Sigmoid colon (tissue), 4 donors: ENCODE results near the gene MFSD6.

Experiments used
- CTCF ChIP-seq, 4 experiments: fragments of 450-650 bp in 3 of 4; fragments of 200-600 bp in 1 of 4; IDR thresholded peaks; one replicate each; pipeline ENCODE4 v1.5.1; 2016 to 2019; ENCODE audit warnings: antibody characterized with exemption in 4 of 4, mild to moderate bottlenecking in 3 of 4, moderate library complexity in 2 of 4
- EP300 ChIP-seq, 4 donors: sonication (generic); formaldehyde crosslinking; IDR thresholded peaks; one replicate each; pipeline ENCODE4 v1.6.1; 2017; ENCODE audit warnings: antibody characterized with exemption in 4 of 4
- POLR2A ChIP-seq, 2 donors: fragments of 450-650 bp; IDR thresholded peaks; one replicate each; pipeline ENCODE4 v1.6.1; 2016; ENCODE audit warnings: antibody characterized with exemption in 2 of 2, mild to moderate bottlenecking in 2 of 2, moderate library complexity in 2 of 2
- POLR2AphosphoS5 ChIP-seq, 4 donors: sonication (generic); formaldehyde crosslinking; IDR thresholded peaks; one replicate each; pipeline ENCODE4 v1.6.1; 2017; ENCODE audit warnings: antibody characterized with exemption in 4 of 4

DNA sequence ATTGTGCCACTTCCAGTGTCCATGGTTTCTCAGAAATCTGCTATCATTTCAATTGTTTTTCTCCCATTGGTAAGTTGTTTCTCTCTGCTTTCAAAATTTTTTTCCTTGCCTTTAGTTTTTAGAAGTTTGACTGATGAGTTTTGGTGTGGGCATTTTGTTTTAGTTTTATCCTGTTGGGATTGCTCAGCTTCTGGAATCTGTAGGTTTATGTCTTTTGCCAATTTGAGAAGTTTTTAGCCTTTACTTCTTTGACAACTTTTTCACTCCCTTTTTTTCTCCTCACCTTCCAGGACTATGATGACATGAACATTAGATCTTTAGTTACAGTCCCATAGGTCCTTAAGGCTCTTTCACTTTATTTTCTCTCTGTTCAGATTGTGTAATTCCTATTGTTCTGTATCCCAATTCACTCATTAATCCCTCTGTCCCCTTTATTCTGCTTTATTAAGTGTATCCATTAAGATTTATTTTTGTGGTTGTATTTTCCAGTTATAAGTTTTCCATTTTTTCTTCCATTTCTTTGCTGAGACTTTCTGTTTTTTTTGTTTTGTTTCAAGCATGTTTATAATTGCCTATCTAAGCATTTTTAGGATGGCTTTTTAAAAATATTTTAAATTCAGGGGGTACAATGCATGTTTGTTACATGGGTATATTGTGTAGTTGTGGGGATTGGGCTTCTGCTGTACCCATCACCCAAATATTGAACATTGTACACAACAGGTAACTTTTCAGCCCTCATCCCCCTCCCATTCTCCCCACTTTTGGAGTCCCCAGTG is 17.9 kb downstream of the MFSD6 start:
- TF ChIP-seq CTCF (IDR thresholded peaks at IDR 0.05) (no peak), POLR2A (IDR thresholded peaks at IDR 0.05) (no peak), EP300 (IDR thresholded peaks at IDR 0.05) (no peak), POLR2AphosphoS5 (IDR thresholded peaks at IDR 0.05) (no peak)
